Iris pigment epithelial cell (primary cell): ENCODE results near the gene PRIM1.
"Not testable (repeated sequence)": the region's sequence is repeated elsewhere in the genome, so short reads cannot be mapped to it uniquely, and the experiment has no call there.

ENCODE experiments used
- DNase-seq: peaks from one replicate; pipeline ENCODE4 v3.0.0-alpha.2; 2011; ENCODE audit warnings: low read depth

The PRIM1 gene

DNA sequence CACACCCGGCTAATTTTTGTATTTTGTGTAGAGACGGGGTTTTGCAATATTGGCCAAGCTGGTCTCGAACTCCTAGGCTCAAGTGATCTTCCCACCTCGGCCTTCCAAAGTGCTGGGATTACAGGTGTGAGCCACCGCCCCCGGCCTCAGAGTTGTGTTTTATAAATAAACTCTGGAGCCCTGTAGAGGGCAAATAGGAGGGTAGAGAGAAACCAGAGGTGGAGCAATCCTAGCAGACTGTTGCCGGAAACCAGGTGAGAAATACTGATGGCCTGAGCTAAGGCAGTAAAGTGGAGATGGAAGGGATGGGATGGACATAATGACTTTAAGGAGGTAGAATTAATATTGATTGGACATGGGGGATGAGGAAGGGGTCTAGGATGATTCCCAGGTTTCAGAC, 8.3 kb upstream of the PRIM1 start:
- no peak for DNase-seq

DNA sequence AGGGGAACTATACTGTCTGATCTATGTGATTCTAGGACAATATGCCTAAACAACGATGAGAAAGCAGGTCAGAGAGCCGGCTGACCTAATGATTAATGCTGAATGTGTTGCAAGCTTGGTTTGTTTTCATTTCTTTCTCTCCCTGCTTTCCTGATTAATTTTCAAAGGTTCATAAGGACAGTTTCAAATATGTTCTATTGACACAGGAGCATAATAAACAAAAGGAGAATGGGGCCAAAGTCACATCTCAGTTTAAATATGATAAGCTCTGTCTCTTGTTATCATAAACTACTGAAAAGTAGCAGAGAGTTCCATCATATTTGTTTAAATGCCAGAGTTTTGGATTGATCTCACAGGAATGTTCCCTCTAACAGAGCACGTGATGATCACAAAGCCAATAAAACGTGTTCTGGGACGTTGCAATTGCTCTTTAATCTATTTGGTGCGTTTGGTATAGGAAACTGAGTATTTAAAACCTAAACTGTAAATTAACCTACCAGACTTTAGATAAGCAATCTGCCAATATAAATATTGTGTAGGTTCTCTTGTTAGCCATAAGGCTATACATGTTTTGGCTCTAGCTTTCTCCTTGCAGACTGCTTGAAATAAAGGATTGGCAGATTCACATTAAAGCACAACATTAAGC, 7.3 kb upstream of the PRIM1 start:
- peak; percentile 28 for DNase-seq

DNA sequence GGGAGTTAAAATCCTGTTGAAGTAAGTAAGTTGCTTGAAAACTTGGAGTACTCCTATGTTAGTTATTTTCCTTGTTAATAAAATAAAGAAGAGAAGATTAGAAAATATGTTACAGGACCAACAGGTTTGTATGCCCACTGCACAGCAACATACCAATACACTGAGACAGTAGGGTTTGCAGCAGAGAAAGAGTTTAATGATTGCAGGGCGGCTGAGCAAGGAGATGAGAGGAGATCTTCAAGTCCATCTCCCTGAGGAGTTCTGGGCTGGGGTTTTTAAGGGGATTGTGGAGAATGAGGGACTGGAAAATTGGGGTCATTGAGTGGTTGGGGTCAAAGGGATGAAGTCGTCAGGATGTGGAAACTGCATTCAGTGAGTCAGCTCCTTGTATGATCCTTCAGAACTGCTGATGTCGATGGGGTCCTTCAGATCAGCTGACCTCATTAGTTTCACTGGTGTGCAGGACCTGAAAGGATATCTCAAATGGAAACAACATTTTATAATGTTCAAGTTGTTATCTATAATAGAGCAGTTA, 6.7 kb upstream of the PRIM1 start:
- peak; percentile 36 for DNase-seq

DNA sequence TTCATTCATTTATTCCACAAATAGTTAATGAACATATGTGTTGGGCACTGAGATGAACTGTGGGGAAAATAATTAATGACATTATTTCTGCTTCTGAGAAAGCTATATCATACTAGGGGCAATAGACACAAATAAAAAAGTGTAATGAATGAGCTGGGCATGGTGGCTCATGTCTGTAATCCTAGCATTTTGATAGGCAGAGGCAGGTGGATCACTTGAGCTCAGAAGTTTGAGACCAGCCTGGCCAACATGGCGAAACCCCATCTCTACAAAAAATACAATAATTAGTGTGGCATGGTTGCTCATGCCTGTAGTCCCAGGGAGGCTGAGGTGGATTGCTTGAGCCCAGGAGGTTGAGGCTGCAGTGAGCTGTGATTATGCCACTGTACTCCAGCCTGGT, 5.8 kb upstream of the PRIM1 start:
- DNase-seq = not testable (repeated sequence)

DNA sequence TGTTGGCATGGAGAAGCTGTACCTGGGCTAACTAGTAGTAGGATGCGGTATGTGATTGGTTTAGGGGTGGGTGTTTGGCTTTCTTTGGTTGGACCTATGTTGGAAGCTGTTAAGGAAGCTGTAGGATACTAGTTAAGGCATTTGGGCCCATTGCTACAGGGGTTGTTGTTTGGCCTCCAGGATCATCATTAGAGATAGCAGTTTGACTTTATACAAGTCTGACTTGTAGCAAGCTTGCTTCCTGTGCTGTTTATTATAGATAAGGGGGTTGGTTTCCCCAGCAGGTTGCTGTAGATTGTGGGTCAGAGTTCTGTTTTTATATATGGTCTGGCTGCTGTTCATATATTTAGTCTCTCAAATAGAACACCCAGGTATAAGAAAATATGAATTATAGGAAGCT, 1.4 kb upstream of the PRIM1 start:
- no peak for DNase-seq

DNA sequence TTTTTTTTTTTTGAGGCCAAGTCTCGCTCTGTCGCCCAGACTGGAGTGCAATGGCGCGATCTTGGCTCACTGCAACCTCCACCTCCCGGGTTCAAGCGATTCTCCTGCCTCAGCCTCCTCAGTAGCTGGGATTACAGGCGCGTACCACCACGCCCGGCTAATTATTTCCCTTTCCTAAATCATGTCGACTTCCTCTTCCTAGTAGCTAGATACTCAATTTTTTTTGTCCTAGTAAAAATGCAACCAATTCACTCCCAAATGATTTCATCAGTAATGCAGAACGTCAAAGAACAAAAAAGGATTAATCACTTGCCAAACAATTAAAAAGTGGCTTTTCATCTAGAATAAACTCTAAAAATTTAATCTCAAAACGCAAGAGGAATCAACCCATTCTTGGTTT, 1.5 kb downstream of the PRIM1 start:
- DNase-seq = not testable (repeated sequence)

DNA sequence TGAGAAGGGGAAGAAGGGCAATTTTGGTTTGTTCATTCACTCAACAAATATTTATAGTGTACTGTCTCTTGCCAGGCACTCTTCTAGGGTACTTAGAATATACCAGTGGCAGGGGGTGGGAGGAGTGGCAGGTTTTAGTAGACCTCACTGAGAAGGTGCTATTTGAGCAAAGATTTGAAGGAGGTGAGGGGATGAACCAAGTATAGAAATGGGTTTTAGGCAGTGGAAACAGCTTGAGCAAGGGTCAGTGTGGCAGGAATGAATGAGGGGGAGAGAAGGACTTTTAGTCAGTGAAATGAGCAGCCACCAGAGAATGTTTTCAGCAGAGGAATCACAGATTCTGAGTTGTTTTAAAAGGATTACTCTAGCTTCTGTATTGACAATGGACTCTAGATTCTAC, 2.3 kb downstream of the PRIM1 start:
- DNase-seq = no peak

DNA sequence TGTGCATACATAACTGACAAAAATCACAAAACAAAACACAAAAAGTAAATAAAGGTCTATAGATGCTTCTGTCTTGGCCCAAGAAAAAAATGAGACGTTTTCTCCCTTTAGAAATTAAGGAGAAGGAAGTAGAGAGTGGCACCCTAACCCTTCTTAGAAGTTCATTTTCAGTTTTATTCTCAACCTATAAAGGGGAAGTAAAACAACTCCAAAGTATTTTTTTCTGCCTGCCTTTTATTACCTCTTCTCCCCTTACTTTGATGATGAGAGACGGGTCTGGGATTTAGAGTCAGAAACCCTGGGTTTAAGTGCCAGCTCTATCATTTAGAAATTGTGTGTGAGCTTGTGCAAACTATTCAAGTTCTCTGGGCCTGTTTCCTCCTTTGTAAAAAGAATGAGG, 2.8 kb downstream of the PRIM1 start:
- no peak for DNase-seq

DNA sequence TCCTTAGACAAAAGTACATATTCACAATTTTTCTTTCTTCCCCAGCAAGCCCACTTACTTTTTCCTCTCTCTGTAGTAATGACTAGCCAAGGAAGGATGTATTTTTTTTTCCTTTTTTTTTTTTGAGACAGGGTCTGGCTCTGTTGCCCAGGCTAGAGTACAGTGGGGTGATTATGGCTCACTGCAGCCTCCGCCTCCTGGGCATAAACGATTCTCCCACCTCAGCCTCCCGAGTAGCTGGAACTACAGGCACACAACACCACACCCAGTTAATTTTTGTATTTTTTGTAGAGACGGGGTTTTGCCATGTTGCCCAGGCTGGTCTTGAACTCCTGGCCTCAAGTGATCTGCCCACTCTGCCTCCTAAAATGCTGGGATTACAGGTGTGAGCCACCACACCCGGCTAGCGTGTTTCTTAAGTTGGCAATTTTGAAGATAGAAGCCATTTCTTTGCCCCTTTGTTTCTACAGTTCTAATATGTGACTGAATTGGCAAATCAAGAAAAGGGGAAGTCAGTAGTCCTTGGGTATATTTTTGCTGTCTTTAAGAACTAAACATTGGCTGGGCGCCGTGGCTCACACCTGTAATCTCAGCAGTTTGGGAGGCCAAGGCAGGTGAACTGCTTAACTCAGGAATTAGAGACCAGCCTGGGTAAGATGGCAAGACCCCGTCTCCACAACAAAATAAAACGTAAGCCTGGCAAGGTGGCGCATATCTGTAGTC, 23.8 kb downstream of the PRIM1 start:
- DNase-seq = no peak

DNA sequence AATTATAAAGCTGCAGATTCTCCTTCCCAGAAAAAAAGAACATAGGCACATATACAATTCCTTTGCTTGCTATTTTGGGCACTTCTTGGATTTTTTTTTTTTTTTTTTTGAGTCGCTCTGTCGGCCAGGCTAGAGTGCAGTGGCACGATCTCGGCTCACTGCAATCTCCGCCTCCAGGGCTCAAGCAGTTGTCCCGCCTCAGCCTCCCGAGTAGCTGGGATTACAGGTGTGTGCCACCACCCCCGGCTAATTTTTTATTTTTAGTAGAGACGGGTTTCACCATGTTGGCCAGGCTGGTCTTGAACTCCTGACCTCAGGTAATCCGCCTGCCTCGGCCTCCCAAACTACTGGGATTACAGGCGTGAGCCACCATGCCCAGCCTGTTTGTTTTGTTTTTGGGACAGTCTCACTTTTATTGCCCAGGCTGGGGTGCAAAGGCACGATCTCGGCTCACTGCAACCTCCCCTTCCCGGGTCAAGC, 25.9 kb downstream of the PRIM1 start:
- not testable (repeated sequence) for DNase-seq

DNA sequence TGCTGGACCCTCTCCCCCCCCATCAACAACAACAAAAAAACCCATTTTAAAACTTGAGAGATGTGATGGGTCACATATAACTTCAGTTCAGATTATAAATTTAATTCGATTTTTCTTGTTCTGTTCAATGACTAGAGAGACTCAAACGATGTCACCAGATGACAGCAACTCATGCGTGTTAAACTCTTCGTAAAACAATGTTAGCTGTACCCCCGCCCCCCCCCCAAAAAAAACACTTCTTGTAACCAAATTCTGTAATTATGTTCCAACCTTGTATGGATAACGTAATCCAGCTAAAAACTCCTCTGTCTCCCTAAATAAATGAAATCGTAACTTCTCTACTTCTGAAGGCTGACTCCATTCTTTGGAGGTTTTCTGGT, 26.4 kb downstream of the PRIM1 start:
- DNase-seq = no peak

DNA sequence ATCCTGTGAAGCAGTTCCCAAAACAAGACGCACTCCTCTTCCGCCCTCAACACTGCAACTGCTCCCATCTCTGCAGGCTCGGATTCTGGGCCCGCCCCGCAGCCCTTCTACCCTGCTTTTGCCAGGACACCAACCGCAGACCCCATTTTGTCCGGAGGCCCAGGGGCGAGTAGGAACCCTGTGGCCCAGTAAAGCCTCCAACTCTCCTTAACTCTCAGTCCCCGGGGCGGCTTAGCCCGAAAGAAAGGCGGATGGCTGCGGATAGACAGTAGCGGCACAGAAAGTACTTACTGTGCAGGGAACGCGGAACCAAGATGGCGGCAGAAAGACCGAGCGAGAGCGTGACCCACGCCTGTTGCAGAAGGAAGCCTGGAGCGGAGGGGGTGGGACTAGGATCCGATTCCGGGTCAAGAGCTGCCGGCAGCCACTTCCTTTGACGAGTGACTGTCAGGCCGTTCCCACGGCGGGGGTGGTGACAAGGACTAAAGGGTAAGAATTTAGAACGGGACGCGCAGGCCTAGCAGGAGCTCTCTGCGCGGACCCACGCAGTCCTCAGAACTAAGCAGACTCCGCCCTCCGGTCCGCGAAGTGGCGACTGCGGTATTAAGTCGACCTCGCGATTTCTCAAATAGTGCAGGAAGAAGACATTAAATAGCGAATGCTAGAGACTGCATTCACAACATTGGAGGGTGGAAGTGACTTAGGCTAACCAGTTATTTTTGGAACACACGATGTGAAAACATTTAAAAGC, 27.0 kb downstream of the PRIM1 start, which contains the start of gene NACA:
NACA (minus strand) TSS at position 328 of the 751 bp plus-strand sequence. CDS start 778 bp downstream, outside the sequence.
- peak; percentile 99 for DNase-seq

DNA sequence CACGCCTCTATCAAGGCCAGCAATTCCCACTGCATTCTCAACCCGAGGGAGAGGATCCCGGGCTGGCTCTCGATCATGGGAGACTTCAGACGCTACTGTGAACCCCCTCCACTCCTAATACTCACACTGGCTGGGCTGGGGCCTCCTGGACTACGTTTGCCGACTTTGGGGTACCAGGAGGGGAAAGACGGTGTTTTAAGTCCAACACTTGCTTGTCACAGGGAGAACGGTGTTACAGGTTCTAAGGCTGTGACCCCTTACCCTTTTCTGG, 27.5 kb downstream of the PRIM1 start:
- no peak for DNase-seq

DNA sequence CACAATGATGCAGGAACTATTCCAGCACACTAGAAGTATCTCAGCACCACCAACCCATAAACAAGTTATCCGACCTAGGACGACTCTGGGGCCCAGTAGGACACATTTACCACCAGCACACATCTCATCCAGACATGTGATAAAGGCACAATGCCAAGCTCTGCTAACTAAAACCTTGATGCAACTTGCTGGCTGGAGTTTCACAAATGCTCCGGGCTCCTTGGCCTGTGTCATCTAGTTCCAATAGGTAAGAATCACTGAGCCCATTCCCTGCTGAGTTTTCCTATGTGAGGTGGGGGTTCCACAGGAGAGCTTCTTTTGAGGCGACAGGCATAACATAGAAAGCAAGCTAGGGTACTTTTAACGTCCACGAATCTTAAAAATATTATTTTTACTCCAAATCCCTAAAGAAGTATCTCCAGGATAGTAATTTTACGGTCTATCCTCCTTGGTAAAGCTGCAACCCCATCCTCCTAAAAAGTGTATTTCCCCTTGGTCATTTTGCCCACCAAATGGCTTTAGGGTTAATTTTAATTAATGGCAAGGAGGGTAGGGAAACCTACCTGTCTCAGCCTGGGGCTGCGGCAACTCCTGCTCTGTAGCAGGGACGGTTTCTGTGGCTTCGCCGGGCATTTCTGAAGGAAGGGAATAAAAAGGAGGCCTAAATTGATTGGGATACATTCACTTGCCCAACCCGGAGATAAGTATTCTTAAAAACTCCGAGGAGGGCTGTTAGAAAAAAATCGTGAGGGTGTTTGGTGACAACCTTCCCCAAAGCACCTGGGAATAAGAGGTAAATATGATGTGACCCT, 28.0 kb downstream of the PRIM1 start:
- peak; percentile 91 for DNase-seq

DNA sequence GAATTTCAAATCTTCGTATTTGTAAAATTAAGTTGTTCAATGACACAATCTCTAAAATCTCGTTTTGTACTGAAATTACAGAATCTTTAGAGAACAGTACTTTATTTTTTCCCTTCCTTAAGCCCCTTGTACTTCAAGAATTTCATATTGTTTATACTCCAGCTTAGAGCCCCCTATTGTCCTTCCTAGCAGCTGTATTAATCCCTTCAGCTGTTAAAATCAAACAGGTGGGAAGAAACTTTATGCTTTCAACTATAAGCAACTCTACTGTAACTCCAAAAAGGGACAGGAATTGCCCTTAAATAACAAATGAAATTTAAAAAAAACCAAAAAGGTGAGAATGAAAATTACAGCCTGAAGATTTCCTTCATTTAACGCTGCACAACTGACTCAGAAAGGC, 28.8 kb downstream of the PRIM1 start:
- DNase-seq = no peak

DNA sequence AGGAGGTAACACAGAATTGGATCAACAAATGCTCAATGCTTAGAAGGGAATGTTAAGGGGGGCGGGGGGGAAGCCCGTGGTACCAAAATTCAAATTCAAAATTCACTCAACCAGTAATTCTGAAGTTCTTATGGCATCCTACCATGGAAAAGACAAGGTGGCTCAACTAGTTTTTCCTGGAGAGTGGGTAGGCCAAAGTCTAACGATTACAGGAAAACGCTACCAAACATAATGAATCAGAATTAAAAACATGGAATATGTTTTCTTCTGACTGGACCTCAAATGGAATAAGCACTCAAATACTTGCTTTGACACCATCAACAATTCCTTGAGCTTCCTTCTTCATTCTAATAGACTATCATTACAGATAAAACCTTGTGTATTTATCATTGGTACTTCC, 29.3 kb downstream of the PRIM1 start:
- DNase-seq = no peak

DNA sequence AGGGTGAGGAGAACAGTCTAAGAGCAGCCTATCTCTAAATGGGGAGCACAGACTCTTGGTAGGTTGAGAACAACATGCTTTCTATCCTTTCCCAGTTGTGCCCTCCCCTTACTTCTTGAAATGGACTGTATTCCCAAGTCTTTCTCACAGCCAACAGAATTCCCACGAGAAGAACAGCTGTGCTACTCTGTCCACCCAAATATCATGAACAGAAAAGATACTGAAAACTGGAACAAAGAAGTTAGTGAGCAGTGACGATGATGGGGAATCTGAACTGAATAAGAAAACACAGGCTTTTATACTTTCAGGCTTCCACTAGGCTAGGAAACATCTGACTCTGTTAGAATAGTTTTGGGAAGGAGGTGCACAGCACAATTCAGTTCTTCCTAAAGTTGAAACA, 30.4 kb downstream of the PRIM1 start:
- DNase-seq = no peak

DNA sequence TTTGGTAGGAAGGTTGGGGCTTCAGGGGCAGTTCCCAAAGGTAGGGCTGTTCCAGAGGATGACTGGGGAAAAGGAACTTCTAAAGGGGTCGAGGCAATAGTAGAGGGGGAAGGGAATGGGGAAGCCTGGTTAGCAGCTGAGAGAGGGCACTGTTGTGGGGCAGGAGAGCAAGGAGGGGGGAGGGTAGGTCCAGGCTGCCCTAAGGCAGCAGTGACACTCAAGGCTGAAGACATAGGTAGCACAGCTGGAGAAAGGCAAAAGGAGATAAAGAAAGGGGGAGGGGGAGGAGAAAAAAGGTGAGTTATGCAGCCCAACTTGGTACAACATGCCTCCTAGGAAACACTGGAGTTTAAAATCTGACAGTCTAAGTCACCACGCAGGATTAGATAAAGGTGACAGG, 30.9 kb downstream of the PRIM1 start:
- no peak for DNase-seq

DNA sequence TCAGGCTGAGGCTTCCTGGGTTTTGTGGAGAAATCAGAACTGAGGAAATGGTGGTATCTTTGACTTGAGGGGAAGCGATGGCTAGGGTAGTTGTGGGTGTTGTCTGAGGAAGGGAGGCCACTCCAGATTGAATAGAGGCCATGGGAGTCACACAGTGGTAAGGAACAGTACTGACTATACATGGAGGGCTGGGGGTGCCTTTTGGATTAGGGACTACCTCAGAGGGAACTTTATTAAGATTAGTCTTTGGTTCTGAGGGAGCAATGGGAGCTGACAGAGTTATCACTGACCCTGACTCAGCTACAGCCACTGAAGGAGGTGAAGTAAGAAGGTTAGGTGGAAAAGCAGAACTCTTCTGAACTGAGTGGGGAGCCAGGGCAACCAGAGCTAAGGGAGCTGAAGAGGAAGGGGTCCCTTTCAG, 31.4 kb downstream of the PRIM1 start:
- DNase-seq = no peak

DNA sequence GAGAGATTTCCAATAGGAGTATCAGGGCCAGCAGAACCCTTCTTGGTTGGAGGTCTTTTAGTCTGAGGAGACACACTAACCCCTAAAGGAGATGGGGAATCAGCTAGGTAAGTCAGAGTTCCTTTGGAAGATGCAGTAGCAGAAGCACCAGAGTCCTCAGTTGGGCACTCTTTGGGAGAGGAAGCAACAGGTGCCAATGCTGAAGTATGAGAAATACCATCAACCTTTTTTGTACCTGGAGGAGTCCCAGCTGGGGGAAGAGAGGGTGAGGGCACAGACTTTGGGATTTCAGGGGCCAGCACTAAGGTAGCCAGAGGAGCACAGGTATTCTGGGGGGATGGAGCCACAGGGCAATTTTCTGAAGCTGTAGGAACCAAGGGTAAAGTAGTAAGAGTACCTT, 33.1 kb downstream of the PRIM1 start:
- no peak for DNase-seq

DNA sequence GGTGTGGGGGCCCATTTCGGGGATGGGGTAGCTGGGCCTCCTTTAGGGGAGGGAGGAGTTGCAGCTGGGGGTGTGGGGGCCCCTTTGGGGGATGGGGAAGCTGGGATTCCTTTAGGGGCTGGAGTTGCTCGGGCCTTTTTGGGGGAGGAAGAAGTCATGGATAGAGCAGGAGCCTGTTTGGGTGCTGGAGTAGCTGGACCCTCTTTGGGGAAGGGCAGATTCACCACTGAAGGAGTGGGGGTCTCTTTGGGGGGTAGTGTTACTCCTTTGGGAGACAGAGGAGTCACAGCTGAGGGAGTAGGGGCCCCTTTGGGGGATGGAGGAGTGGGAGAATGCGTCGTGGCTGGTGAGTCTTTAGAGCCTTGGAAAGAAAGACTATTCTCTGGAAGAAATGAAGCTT, 33.5 kb downstream of the PRIM1 start:
- no peak for DNase-seq

DNA sequence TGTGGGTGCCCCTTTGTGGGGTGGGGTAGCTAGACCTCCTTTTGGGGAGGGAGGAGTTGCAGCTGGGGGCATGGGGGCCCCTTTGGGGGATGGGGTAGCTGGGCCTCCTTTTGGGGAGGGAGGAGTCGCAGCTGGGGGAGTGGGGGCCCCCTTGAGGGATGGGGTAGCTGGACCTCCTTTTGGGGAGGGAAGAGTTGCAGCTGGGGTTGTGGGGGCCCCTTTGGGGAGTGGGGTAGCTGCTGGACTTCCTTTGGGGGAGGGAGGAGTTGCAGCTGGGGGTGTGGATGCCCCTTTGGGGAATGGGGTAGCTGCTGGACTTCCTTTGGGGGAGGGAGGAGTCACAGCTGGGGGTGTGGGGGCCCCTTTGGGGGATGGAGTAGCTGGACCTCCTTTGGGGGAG, 34.0 kb downstream of the PRIM1 start:
- DNase-seq = no peak
